ENCODE data around the gene ANKRD13D. TPM values are rescaled to one million over a fixed set of nuclear protein-coding genes. Genes with fewer than 3 reads are reported as not detected.
A peak's percentile ranks its signal among the peaks of the same experiment; 100 is the strongest.

The ANKRD13D gene
- total RNA-seq, 1 donor from 2014 or later = 76.0 TPM

DNA sequence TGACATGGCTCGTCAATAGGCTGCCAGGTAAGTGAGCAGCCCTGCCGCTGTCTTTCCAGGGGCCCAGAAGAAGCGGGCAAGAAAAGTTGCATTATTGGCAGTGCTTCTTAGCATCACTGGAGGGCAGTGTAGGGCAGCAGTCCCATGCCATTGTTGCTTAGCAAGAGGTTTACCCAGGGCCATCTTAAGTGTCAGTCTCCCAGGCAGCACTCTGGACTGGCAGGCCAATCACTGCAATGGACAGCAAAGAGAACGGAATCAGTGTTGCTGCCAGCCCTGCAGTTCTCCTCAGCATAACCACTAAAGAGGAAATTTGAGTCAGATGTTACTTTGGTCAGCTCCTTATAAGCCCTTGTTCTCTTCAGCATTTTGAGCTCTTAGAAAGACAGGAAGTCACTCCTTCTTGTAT lies 36.3 kb upstream of the ANKRD13D start:
- Mint-ChIP-seq H3K9me3 (ENCODE audit: low read depth) (no peaks in the 10 kb centered on the region), H3K36me3 (ENCODE audit: insufficient read depth) (peaks cover 41% of the 10 kb centered on the region), H3K27me3 (no peaks in the 10 kb centered on the region), H3K27ac (no peak overlapping the region), H3K4me3 (ENCODE audit: low read depth) (no peak overlapping the region), H3K4me1 (ENCODE audit: low read depth) (no peaks in the 10 kb centered on the region)
- TF ChIP-seq, protein P1, sequence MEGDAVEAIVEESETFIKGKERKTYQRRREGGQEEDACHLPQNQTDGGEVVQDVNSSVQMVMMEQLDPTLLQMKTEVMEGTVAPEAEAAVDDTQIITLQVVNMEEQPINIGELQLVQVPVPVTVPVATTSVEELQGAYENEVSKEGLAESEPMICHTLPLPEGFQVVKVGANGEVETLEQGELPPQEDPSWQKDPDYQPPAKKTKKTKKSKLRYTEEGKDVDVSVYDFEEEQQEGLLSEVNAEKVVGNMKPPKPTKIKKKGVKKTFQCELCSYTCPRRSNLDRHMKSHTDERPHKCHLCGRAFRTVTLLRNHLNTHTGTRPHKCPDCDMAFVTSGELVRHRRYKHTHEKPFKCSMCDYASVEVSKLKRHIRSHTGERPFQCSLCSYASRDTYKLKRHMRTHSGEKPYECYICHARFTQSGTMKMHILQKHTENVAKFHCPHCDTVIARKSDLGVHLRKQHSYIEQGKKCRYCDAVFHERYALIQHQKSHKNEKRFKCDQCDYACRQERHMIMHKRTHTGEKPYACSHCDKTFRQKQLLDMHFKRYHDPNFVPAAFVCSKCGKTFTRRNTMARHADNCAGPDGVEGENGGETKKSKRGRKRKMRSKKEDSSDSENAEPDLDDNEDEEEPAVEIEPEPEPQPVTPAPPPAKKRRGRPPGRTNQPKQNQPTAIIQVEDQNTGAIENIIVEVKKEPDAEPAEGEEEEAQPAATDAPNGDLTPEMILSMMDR (IDR thresholded peaks at IDR 0.05; ENCODE audit: unreplicated experiment) = peak; percentile 34
- no peak for DNase-seq (ENCODE audit: low spot score, unreplicated experiment)

GRCh38 chr11:67253872-67254624 lies 35.1 kb upstream of the ANKRD13D start:
- no peaks in the 10 kb centered on the region for H3K9me3 Mint-ChIP-seq (ENCODE audit: low read depth)
- H3K27me3 Mint-ChIP-seq = no peaks in the 10 kb centered on the region
- H3K4me1 Mint-ChIP-seq (ENCODE audit: low read depth) = no peaks in the 10 kb centered on the region
- DNase-seq (ENCODE audit: low spot score, unreplicated experiment) = no peak
- TF ChIP-seq, protein P1 (IDR thresholded peaks at IDR 0.05; ENCODE audit: unreplicated experiment) = no peak
- peaks cover 32% of the 10 kb centered on the region for H3K36me3 Mint-ChIP-seq (ENCODE audit: insufficient read depth)
- H3K4me3 Mint-ChIP-seq (ENCODE audit: low read depth) = no peak overlapping the region
- peak overlapping the region; percentile 15 for H3K27ac Mint-ChIP-seq

GRCh38 chr11:67254798-67255197 lies 34.3 kb upstream of the ANKRD13D start:
- no peaks in the 10 kb centered on the region for H3K4me1 Mint-ChIP-seq (ENCODE audit: low read depth)
- TF ChIP-seq, protein P1 (IDR thresholded peaks at IDR 0.05; ENCODE audit: unreplicated experiment) = no peak
- DNase-seq (ENCODE audit: low spot score, unreplicated experiment) = no peak
- H3K36me3 Mint-ChIP-seq (ENCODE audit: insufficient read depth) = peaks cover 25% of the 10 kb centered on the region
- no peak overlapping the region for H3K27ac Mint-ChIP-seq
- H3K9me3 Mint-ChIP-seq (ENCODE audit: low read depth) = no peaks in the 10 kb centered on the region
- no peaks in the 10 kb centered on the region for H3K27me3 Mint-ChIP-seq
- H3K4me3 Mint-ChIP-seq (ENCODE audit: low read depth) = no peak overlapping the region

GRCh38 chr11:67255353-67255752 lies 33.8 kb upstream of the ANKRD13D start:
- Mint-ChIP-seq H3K27ac (no peak overlapping the region), H3K27me3 (peaks cover 1% of the 10 kb centered on the region), H3K36me3 (ENCODE audit: insufficient read depth) (peaks cover 24% of the 10 kb centered on the region), H3K9me3 (ENCODE audit: low read depth) (no peaks in the 10 kb centered on the region), H3K4me1 (ENCODE audit: low read depth) (no peaks in the 10 kb centered on the region), H3K4me3 (ENCODE audit: low read depth) (no peak overlapping the region)
- DNase-seq (ENCODE audit: low spot score, unreplicated experiment) = no peak
- TF ChIP-seq, protein P1 (IDR thresholded peaks at IDR 0.05; ENCODE audit: unreplicated experiment) = no peak

DNA sequence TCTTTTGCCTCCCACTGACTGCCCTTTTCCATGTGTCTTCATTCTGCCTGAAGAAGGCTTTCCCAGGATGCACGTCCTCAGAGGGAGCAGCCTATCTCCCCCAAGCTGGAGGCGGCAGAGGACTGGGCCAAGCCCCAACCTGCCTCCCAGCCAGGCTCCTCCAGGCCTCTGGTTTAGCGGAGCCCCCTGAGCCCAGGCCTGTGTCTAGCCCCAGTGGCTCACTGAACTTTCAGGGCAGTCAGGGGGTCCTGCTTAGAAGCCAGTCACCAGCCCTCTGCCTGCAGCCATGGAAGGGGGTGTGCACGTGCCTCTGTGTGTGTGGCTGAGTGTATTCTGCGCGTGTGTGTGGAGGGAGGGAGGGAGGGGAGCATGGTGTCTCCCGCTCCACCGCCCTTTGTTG lies 33.2 kb upstream of the ANKRD13D start:
- peaks cover 1% of the 10 kb centered on the region for H3K4me1 Mint-ChIP-seq (ENCODE audit: low read depth)
- DNase-seq (ENCODE audit: low spot score, unreplicated experiment) = no peak
- H3K27ac Mint-ChIP-seq = no peak overlapping the region
- H3K27me3 Mint-ChIP-seq = peaks cover 5% of the 10 kb centered on the region
- TF ChIP-seq, protein P1 (IDR thresholded peaks at IDR 0.05; ENCODE audit: unreplicated experiment) = no peak
- H3K9me3 Mint-ChIP-seq (ENCODE audit: low read depth) = no peaks in the 10 kb centered on the region
- H3K36me3 Mint-ChIP-seq (ENCODE audit: insufficient read depth) = peaks cover 20% of the 10 kb centered on the region
- no peak overlapping the region for H3K4me3 Mint-ChIP-seq (ENCODE audit: low read depth)

Measured in progenitor cell of endocrine pancreas (in vitro differentiated cells).